ENCODE data around the gene TECPR1.

The TECPR1 gene

DNA sequence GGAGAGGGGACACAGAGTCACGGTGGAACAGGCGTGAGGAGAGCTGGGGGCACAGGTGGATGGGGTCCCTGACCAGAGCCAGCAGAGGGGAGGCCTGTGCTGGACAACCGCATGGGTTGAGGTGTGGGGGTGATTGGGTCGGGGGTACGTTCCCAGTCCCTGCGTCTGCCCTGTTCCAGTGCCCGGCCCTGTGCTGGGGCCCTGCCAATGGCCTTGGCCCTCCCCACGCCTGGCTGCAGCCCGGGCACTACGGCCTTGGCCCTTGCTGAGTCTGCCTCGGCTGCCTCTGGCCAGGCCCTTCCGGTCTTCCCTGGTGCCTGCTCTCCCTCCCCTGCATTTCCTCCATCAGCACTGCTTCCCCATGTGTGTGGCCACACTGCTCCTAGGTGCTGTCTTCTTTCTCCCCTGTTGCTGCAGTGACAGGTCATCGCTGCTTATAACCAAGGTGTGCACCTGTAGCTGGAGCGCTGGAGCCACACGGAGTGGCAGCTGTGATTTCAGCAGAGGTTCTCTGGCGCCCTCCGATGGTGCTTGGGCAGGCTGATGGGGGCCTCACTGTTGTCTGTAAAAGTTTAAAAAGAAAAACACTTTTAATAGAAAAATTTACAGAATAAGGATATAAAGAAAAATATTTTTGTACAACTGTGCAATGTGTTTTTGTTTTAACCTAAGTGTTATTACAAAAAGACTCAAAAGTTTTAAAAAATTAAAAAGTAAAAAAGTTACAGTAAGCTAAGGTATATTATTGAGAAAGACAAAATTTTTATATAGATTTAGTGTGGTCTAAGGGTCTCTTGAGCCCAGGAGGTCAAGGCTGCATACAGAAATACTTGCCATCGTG, 86.0 kb downstream of the TECPR1 start:
- DNase-seq (ENCODE audit: low read depth in 2 of 3, low spot score in 1 of 3), result peak; percentile 18 to 38 (median 20)

All from stimulated activated CD4-positive, alpha-beta T cell treated with anti-CD3 and anti-CD28 coated beads, Interleukin-12 subunit alpha, Interleukin-12 subunit beta, amount 100 ng/mL, for 48 hours (primary cell).